GM10266 (cell line): ENCODE data around the gene CMKLR1.

ENCODE experiments used
- DNase-seq: peaks from one replicate; pipeline ENCODE4 v3.0.0; 2012; ENCODE audit errors: extremely low spot score
- TF ChIP-seq, protein P1 (sequence below): IDR thresholded peaks from 2 replicates; pipeline ENCODE4 v1.5.1; 2012; ENCODE audit warnings: mild to moderate bottlenecking, low read depth; ENCODE audit not compliant: control insufficient read depth, insufficient read depth; ENCODE audit errors: missing control alignments

CMKLR1 gene

DNA sequence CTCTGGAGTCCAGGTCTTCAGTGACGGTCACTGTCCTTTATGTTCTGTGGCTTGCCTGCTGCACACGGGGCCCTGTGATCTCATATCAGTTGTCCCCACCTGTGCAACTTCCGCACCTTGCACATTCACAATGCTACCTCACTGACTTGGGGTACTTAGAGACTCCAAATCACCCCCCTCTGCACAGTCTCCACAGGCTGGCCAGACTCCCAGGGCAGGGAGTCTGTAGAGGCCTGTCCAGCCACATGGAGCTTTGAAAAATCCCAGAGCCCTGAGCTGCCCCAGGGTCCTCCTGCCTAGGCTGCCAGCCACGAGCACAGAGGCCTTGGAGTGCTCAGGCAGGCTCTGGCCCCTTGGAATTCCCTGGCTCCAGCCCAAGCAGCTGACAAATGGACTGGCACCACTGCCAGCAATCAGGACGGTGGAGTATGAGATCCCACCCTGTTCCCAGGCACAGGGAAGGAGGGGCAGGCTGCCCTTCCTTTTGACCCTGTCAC, 26.4 kb downstream of the CMKLR1 start:
- TF ChIP-seq, protein P1, sequence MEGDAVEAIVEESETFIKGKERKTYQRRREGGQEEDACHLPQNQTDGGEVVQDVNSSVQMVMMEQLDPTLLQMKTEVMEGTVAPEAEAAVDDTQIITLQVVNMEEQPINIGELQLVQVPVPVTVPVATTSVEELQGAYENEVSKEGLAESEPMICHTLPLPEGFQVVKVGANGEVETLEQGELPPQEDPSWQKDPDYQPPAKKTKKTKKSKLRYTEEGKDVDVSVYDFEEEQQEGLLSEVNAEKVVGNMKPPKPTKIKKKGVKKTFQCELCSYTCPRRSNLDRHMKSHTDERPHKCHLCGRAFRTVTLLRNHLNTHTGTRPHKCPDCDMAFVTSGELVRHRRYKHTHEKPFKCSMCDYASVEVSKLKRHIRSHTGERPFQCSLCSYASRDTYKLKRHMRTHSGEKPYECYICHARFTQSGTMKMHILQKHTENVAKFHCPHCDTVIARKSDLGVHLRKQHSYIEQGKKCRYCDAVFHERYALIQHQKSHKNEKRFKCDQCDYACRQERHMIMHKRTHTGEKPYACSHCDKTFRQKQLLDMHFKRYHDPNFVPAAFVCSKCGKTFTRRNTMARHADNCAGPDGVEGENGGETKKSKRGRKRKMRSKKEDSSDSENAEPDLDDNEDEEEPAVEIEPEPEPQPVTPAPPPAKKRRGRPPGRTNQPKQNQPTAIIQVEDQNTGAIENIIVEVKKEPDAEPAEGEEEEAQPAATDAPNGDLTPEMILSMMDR, result no peak
- no peak for DNase-seq

GRCh38 chr12:108312073-108312659, 26.9 kb downstream of the CMKLR1 start:
- DNase-seq, result no peak
- TF ChIP-seq, protein P1, result no peak

DNA sequence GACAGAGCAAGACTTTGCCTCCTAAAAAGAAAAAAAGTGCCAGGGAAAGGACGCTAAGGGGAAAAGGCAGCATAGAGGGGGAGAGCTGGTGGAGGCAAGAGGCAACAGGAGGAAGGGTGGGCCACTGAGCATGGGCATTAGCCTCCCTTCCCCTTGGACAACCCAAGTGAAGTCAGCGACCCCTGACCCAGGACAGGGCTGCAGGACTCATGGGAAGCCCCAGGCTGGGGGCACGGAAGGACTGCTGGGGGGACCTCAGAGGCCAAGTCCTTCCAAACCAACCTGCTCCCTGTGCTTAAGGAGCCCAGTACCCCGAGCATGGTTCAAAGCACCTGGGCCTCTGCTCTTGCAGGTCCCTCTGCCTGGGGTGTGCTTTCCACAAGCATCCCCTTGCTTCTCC, 27.5 kb downstream of the CMKLR1 start:
- DNase-seq, result no peak
- TF ChIP-seq, protein P1, result no peak

DNA sequence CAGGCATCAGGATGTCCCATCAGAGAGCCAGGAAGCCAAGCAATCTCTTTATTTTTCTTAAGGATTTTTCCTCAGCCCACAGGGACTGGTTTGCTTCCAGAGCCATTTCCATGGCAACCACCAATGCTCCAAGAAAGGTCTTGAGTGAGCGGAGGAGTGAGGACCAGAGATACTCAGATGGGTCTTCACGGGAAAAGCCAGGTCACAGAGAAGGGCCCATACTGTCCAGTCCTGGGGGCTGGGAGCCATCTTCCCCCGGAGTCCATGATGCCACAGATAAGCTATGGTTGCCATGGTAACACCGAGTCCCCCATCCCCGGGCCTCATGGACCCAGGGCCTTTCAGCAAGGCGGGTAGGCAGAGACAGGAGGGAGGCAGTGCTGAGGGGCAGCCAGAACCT, 28.6 kb downstream of the CMKLR1 start:
- TF ChIP-seq, protein P1, result no peak

DNA sequence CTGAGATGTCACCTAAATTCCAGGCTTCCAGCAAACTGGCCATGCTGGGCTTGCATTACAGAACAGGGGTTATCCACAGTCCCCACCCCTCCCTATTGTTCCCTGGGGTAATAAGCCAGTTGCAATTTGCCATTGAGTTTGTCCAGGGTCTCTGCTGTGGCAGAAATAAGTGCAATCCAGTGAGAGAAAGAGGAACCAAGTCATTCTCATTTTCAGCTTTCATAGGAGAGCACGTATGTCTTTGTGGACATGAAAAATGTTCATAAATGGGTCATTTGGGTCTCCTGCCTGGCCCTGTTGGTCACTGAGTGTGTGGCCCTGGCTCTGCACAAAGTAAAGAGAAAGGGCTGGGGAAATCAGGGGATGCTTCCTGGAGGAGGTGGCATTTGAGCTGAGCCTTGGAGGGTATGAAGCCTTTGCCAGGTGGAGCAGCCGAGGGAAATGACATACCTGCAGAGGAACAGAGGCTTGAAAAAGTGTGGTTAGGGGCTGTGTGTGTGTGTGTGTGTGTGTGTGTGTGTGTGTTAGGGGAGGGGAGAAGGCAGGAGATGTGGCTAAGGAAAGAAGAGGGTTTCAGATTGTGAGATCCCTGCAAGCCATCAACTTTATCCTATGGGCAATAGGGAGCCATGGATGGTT, 29.3 kb downstream of the CMKLR1 start:
- TF ChIP-seq, protein P1, result no peak
- no peak for DNase-seq

More for the DNA sequence above, 28.6 kb downstream of the CMKLR1 start:
- DNase-seq, result no peak

DNA sequence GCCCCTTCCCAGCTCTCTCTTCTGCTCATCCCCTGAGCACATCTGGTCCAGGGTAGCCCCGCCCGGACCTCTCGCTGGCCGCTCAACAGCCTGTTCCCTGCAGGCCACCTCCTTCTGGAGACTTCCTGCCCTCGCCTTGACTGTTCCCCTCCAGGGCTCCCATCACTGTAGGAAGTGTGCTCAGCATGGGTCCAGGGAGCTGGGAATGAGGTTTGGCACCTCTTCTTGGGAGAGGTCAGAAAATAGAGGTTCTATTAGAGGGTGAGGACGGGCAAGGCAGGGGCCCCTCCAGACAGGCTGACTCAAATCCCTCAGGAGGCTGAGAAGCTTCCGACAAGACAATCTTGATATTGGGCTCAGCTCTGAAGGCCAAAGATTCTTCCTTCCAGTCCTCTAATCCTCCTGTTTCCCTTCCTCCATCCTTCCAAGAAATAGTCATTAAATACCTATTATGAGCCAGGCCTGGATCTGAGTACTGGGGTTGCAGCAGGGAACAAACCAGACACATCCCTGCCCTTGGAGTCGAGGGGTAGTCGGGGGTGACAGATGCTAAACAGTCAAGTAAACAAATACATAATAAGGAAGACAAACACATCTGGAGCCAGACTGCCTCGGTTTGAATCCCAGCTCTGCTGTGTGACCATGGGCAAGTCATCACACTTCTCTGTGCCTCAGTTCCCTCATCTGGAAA, 30.6 kb downstream of the CMKLR1 start:
- TF ChIP-seq, protein P1, result no peak
- DNase-seq, result no peak

DNA sequence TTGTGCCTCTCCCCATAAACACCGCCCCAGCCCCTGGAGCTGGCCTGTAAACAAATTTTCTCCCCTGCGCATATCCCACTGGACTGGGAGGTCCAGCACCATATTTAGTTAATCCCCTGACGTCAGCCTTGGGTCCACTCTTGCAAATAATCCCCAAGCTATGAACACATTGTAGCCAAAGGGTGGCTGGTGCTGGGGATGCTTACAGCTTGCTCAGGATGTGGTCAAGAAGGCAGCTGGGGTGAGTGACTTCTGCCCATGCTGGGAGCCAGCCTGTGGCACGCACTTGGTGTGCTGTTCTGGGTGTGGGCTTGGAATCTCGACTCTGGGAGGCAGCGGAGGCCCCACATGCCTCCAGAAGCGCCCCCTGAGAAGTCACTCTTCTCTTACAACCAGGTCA, 32.1 kb downstream of the CMKLR1 start:
- DNase-seq, result no peak
- TF ChIP-seq, protein P1, result no peak
